ENCODE measurements around the gene OSBPL5.

DNA sequence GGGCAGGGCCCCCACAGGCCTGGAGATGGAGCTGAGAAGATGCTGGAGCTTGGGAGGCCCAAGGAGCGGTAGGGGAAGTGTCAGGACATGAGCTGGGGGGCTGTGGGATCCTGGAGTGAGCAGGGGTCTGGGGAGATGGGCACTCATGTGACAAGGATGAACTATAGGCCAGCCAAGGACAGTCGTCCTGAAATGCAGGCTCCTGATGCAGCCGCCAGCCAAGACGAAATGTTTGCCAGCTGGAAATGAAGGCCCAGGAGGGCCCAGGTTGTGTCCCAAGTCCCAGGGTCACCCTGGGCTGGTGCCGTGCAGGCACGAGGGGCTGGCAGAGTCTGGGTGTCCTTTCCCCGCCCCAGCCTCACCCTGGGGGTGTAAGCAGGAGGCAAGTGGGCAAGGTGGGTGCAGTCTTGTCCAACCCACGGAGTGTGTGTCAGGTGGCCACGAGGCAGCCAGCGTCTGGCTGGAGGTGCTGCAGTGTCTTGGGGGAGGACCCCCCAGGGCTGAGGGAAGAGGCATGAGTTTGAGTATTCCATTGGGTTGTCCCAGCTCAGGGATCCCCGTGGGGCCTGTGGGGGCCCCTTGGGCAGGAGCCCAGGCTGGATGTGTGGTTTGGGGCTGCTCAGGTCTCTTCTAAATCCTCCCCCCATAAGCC lies 32.1 kb upstream of the OSBPL5 start:
- TF ChIP-seq POLR2AphosphoS5 (IDR thresholded peaks at IDR 0.05) (no peak), POLR2A (IDR thresholded peaks at IDR 0.05) (no peak), EP300 (IDR thresholded peaks at IDR 0.05; ENCODE audit: low read depth) (no peak)
- TF ChIP-seq, protein P1, sequence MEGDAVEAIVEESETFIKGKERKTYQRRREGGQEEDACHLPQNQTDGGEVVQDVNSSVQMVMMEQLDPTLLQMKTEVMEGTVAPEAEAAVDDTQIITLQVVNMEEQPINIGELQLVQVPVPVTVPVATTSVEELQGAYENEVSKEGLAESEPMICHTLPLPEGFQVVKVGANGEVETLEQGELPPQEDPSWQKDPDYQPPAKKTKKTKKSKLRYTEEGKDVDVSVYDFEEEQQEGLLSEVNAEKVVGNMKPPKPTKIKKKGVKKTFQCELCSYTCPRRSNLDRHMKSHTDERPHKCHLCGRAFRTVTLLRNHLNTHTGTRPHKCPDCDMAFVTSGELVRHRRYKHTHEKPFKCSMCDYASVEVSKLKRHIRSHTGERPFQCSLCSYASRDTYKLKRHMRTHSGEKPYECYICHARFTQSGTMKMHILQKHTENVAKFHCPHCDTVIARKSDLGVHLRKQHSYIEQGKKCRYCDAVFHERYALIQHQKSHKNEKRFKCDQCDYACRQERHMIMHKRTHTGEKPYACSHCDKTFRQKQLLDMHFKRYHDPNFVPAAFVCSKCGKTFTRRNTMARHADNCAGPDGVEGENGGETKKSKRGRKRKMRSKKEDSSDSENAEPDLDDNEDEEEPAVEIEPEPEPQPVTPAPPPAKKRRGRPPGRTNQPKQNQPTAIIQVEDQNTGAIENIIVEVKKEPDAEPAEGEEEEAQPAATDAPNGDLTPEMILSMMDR (IDR thresholded peaks at IDR 0.05), result no peak
